ENCODE measurements around the gene RPP30. TPM values are rescaled to one million over a fixed set of nuclear protein-coding genes. Genes with fewer than 3 reads are reported as not detected.
"Not testable (repeated sequence)": the region's sequence is repeated elsewhere in the genome, so short reads cannot be mapped to it uniquely, and the experiment has no call there.

RPP30 gene
- total RNA-seq, 1 donor from 2014 or later = 55.2 TPM

DNA sequence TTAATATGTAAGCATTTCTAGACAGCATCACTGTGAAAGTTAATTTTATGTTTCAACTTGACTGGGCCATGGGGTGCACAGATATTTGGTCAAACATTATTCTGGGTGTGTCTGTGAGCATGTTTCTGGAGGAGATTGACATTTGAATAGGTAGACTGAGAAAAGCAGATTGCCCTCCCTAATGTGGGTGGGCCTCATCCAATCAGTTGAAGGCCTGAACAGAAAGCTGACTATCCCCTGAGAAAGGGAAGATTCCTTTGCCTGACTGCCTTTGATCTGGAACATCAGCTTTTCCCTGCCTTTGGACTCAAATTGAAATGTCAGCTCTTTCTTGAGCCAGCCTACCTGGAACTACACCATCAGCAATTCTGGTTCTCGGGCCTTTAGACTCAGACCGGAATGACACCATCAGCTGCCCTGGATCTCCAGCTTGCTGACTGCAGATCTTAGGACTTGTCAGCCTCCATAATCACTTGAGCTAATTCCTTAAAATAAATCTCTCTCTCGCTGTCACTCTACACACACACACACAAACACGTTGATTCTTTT lies 5.7 kb upstream of the RPP30 start:
- intact Hi-C loops (cut with micrococcal nuclease) = no loop called here

DNA sequence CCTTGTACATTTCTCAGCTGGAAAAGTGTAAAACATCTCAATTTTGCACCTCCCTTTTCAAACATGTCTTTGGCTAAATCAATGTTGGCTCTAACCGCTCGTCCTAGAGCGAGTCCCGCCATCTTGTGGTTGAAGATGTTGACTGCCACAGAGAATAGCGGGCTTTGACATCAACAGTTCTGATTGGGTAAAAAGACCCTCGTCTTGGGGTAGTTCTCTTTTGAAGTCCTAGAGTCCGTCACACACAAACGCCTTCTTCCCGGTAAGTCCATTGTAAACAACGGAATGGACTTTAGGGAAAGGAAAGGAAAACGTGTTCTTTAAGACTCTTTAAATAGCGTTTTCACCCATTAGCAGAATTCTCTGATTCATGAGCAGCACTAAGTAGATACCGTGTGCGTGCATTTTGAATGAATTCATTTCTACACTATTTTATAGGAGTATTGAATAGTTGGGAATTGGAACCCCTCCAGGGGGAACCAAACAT lies 452 bp upstream of the RPP30 start:
- intact Hi-C loops (cut with micrococcal nuclease) = loop anchor here (1.0 to 10.0 kb wide), 10 partner anchors 8 to 1079 kb away; partner anchors contain the start of genes BTAF1, HECTD2, PCGF5 and PPP1R3C

DNA sequence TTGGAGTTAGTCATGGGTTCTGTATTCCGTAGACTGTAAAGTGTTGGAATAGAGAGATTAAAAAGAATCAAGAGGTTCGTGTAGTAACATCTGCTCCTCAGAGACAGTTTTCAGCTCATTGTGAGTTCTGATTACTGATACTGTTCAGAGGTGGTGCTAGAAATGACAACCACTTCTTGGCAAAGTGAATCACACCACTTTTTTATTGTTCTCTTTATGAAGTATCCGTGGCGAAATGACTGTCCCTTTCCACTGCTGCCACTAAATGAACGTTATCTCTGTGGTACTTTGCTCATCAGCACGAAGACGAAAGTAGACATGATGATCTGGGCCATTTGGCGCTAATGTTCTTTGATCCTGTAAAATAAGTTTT lies 860 bp downstream of the RPP30 start:
- intact Hi-C loops (cut with micrococcal nuclease) = loop anchor here (5.0 to 10.0 kb wide), 6 partner anchors 290 to 1080 kb away; partner anchors contain the start of genes BTAF1, HECTD2, PPP1R3C and TNKS2

DNA sequence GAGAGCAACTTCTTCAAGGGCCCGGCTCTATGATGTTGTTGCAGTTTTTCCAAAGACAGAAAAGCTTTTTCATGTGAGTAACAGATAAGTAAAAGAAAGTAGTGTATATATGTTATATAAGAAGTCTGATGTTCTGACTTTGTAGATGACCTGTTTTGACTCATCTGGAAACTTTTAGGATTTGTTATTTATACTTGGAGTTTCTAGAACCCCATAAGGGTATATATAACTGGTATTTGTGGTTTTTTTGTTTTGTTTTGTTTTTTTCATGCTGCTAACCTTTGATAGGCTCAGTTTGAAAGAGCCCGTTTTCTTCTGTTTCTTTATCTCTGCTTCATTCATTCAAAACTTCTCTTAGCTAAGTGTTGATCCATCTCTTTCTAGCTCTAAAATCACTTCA lies 7.3 kb downstream of the RPP30 start:
- intact Hi-C loops (cut with micrococcal nuclease) = loop anchor here (10.0 kb wide), 2 partner anchors 756 to 1046 kb away; partner anchors contain the start of genes BTAF1 and PPP1R3C

DNA sequence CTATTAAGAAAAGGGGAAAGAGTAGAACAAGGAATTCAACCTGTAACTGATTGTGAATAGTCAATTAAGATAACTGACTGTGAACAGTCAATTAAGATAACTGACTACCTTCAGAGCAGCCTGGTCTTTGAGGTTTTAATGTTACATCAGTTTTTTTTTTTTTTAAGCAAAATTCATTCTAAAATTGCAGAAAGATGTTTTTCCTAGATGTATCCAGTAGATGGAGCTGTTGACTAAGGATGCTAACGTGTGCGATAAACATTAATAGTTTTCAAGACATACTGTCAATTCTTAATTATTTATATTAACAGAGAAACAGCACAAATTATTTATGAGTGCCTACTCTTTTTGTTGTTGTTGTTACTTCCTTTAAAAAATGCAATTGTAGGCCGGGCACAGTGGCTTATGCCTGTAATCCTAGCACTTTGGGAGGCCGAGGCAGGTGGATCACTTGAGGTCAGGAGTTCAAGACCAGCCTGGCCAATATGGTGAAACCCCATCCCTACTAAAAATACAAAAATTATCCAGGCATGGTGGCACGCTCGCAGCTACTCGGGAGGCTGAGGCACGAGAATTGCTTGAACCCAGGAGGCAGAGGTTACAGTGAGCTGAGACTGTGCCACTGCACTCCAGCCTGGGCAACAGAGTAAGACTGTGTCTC lies 8.4 kb downstream of the RPP30 start:
- intact Hi-C loops (cut with micrococcal nuclease) = loop anchor here (1.0 kb wide), 2 partner anchors 127 to 371 kb away; no protein-coding TSS in a partner anchor

DNA sequence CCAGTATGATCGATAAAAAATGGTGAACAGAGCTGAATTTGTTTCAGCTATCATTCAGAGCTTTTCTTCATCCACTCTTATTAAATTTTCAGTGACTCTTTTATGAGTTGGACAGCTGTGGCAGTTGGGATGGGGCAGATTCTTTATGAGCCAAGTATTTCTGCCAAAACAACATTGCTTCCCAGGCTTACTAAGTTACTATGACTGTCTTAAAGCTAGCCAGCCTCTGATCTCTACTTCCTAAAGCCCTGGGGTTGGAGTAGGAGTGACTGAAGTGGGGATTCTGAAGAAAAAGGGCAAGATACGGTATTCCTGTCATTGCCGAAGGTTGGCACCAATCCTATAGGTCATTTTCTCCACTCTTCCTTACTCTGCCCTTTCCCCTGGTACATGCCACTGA lies 12.7 kb downstream of the RPP30 start:
- intact Hi-C loops (cut with micrococcal nuclease) = no loop called here

DNA sequence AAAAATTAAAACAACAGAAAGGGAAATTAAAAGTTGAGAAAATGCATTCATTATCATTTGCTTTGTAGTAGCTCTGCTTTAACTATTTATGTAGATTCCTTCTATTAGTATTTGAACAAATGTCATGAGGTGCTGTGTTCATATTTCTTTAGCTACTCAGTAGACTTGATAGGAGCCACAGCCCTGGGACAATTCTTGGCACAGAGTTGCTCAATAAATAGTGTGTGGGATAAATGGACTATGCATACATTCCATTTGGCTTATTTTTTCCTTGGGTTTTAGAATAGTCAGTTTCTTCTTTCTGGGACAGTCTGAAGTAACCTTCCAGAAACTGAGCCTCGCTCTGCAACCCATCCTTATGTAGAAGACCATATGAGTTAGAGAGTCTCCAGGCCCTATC lies 13.4 kb downstream of the RPP30 start:
- intact Hi-C loops (cut with micrococcal nuclease) = no loop called here

DNA sequence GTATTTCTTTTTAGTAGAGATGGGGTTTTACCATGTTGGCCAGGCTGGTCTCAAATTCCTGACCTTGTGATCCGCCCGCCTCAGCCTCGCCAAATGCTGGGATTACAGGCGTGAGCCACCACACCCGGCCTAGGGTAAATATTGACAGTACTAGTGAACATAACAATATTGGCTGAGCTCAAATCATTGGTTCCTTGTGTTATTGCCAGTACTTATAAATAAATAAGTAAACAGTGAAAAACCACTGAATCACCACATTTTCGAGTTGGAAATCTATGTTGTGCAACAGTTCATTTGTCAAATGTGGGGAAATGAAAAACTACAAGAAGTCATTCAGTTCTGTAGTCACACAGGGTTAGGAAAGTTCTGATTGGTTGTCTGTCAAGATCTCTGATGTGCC lies 15.8 kb downstream of the RPP30 start:
- intact Hi-C loops (cut with micrococcal nuclease) = no loop called here

DNA sequence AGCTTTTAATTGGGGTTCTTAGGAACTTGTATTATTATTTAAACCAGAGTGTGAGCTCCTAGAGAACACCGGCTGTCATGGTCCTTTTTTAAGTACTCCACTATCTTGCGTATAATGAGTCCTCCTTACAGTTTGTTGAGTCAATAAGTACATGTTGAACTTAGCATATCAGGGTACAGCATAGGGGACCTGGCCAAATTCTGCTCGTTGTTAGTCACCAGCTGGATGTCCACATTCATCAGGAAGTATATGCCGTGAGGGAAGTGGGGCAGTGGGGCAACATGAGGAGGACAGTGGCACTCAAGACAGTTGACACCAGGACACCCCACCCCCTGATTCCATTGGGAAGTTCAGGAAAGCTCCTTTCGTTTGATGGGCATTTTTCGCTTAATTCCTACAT lies 16.6 kb downstream of the RPP30 start:
- intact Hi-C loops (cut with micrococcal nuclease) = no loop called here

DNA sequence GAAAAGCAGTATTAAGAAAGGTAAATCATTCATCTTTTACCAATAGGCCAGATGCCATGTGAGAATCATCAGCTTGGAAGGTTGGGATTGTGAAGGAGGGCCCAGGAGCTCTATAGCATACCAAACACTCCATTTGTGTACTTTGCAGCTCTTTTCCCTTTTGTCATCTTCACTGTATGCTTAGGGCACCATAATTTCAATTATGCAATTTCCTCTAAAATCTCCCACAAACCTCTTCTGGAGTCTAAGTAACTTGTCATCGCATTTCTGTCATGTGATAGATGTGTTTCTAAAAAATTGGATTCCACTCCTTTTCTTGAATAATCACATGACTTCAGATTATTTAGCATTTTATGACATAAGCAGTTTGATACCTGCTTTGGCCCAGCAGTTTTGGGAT lies 17.9 kb downstream of the RPP30 start:
- intact Hi-C loops (cut with micrococcal nuclease) = no loop called here

DNA sequence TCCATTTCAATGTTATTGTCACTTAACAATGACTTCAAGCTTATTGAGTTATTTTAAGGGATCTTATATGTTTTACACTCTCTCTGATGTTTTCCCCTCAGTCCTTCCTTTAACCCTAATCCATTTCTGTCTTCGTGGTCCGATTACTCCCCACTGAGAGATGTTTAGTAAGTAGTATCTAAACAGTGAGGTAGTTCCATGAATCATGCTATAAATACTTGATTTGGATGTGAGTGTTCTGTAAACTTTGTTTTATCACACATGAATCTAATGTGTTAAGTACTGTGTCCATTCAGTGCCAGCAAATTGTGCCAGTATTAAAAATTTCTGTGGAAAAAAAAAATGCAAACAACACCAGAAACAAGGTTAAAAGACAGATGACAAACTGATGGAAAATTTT lies 18.6 kb downstream of the RPP30 start:
- intact Hi-C loops (cut with micrococcal nuclease) = no loop called here

DNA sequence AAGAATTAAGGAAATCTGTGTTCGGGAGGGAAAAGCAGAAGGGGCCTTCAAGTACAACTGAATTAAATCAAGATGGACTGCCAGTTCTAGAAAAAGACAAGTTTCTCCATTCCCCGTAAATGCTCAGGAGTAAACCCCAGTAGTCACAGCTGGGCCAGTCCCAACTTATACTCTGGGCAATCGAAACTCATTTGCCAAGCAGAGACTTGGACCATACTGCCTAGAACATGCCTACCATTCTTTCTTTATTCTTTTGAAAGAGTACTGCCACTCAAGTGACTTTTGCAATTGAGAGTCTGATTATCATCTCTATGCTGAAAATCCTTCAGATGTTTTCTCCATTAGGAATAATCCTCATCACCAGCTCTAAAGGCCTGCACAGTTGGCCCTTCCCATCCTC lies 21.4 kb downstream of the RPP30 start:
- intact Hi-C loops (cut with micrococcal nuclease) = no loop called here

DNA sequence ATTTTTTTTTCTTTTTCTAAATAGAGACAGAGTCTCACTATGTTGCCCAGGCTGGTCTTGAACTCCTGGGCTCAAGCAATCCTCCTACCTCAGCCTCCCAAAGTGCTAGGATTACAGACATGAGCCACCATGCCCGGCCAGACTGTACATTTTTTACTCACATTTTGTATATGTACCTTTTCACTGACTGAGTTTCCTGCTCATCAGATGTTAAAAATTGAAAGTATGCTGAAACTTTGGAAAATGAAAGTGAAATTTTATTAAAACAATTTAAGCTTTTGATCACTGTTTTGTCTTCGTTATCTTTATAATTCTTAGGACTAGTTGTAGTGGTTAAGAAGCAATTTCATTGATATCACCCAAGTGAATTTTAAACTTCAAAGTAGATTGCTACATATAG lies 25.1 kb downstream of the RPP30 start:
- intact Hi-C loops (cut with micrococcal nuclease) = not testable (repeated sequence)

DNA sequence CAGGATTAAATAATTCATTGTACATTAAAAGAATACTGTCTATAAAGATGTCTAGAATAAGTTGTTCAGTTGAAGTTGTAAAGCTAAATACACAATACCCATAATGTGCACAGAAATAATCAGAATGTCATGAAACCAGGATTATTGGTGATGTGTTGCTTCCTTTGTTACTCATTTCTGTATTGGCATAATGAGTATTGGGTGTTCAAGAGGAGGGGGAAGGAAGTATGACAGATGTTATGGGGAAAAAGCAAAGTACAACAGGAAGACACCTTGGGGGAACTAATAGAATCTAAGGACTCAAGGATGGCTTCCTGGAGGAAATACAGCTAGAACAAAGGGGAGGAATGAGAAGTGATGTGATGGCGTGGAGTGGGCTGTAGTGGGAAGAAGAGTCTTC lies 34.2 kb downstream of the RPP30 start:
- intact Hi-C loops (cut with micrococcal nuclease) = no loop called here

DNA sequence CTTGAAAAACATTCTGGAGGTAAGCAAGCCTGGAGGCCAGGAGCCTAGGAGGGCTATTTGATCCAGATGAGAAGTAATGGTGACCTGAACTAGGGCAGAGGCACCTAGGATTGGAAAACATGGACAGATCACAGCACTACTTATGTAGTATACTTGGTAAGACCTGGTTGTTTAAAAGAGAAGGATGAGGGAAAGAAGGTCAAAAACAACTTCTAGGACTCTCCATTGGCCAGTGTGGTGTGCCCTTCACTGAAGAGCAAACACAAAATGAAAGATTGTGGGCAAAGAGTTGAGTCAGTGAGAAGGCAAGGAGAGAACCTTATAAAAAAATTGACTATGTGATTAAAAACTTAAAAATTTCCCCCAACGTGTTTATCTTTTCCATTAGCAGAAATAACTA lies 34.8 kb downstream of the RPP30 start:
- intact Hi-C loops (cut with micrococcal nuclease) = no loop called here

DNA sequence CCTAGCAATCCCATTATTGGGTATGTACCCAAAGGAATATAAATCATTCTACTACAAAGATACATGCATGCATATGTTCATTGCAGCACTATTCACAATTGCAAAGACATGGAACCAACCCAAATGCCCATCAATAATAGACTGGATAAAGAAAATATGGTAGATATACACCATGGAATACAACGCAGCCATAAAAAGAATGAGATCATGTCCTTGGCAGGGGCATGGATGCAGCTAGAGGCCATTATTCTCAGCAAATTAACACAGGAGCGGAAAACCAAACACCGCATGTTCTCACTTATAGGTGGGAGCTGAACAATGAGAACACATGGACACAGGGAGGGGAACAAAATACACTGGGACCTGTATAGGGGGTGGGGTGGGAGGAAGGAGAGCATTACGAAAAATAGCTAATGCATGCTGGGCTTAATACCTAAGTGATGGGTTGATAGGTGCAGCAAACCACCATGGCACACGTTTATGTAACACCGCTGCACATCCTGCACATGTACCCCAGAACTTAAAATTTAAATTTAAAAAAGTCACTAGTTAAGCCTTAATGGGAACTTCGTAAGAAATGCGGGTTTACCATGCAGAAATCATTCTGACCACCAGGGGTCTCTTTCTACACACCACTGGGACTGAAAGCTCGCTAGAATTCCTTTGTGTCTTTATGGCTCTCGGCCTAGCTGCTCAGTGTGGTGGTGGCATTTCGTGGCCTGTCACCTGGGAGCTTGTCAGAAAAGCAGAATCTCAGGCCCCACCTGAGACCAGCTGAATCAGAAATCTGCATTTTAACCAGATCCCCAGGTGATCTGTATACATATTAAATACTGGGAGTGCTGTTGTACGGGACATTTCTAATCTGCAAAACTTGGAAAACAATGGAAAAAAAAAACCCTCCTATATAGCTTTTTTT lies 39.6 kb downstream of the RPP30 start:
- intact Hi-C loops (cut with micrococcal nuclease) = loop anchor here (1.0 to 2.0 kb wide), 3 partner anchors 59 to 339 kb away; no protein-coding TSS in a partner anchor

DNA sequence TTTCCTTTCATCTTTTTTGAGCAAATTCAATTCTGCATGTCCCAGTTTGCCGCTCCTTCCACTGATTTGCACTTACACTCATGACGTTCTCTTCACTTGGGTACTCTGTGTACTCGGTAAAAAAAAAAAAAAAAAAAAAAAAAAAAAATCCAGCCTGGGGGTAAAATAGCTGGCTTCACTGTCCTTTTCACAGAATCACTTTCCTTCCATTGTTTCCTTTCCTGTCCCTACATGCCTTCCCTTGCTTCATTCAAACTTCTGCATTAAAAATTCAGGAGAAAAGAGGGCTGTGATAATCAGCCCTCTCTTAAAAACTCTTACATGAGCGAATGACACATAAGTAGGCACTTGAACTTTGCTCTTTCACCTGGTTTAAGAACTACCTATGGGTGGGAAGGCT lies 40.4 kb downstream of the RPP30 start:
- intact Hi-C loops (cut with micrococcal nuclease) = no loop called here

DNA sequence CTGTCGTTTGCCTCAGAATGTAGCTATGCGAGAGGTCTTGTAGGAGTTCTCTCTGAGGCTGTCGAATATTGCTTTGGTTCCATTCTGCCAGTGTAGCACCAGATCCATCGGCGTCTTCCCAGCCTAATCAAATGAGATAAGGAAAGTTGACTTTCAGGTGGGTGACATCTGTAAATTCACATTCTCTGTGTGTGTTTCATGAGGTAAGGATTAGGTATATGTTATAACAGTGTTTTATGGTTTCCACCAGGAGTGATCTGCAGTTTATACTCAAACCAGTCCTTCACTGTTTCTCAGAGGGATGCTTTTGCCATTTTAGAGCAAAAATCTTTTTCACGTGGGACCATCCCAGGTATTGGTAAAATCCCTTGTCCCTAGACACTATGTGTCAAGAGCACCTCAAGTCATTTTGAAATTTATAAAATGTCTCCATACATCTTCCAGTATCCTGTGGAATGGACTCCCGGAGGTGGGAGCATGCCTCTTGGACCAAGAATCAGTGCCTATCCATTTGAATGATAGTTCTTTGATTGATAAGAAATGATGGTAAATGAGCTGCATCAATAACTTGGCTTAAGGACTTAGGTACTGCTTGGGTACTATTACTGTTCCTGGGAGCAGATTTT lies 41.2 kb downstream of the RPP30 start:
- intact Hi-C loops (cut with micrococcal nuclease) = no loop called here

DNA sequence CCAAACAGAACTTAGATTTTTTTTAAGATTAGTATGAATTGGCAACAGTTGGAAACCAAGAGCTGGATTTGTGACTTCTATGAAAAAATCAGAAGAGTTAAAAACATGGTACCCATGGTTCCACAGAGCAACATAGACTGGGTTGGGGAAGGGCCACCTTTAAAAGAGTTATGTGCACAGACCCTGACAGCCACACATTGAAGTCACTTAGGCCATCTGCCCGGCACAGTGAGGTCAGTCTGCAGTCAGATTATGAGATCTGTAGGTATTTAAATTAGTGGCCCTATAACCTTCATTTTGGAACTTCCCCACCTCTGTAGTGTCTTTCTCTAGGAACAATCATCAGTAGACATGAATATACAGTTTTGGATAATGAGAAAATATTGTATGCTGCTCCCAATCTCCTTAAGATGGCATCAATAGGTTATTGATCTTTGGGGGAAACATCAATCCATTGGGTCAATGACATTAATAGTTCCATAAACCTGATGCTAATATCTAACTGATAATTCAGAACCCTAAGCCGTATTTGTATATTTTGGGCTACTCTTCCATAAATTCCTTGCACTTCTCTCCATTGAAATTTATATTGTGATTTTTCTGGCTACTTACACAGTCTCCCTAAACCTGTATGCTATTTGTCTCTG lies 42.1 kb downstream of the RPP30 start:
- intact Hi-C loops (cut with micrococcal nuclease) = no loop called here

DNA sequence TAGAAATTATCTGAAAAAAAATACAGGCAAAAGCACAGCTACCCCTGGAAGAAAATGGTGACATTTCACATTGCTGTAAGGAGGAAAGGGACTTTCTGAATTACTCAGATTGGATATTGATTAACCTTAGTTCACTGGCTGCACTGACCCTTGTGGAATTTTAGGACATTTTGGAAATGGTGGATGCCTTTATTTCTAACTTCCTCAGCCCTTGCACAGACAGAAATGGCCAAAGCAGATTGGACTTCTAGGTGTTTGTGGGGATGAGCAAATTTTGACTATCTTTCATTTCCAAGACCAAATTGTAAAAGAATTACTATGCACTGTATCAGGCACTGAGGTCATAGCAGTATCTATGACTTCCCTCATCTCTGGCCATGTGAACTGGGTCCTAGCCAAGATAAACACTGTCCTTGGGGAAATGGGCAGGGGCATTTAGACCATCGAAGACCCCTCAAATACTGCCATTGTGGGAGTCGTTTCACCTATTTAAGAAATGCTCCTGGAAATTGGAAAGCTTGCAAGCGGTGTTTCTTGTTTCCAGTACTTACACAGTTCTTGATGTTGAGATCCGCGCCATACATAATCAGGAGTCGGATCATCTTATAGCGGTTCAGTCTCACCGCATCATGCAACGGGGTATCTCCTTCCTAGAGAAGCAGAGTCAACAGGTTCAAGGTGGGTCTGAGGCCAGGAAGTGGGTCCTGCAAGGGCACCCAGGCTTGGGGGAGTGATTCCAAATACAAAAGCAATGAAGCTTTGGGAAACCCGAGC lies 43.4 kb downstream of the RPP30 start:
- intact Hi-C loops (cut with micrococcal nuclease) = no loop called here
